ENCODE results near the gene PTGDR. TPM values are rescaled to one million over a fixed set of nuclear protein-coding genes. Genes with fewer than 3 reads are reported as not detected.

Gene PTGDR
- total RNA-seq, 2 experiments from 2014 or later = 0.13 to 0.43 TPM

DNA sequence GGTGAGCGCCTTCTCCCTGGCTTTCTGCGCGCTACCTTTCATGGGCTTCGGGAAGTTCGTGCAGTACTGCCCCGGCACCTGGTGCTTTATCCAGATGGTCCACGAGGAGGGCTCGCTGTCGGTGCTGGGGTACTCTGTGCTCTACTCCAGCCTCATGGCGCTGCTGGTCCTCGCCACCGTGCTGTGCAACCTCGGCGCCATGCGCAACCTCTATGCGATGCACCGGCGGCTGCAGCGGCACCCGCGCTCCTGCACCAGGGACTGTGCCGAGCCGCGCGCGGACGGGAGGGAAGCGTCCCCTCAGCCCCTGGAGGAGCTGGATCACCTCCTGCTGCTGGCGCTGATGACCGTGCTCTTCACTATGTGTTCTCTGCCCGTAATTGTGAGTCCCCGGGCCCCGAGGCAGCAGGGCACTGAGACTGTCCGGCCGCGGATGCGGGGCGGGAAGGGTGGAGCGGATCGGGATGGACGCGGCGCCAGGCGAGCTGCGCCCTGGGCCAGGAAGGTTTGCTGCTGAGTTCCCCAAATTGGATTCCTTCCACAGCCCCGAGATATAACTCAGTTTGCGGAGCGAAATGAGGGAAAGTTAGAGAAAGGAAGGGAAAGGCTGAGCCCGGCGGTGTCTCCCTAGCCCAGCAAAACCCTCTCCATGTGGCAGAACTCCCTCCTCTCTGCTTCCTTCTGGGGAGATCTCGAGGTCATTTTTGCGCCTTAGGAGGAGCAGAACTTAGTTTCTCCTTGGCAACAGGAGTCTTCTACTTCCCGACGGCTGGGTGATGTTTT is 972 bp downstream of the PTGDR start:
- ATAC-seq (peak; percentile 46), DNase-seq (peak; percentile 42)
- Mint-ChIP-seq H3K9me3 (no peaks in the 10 kb centered on the region), H3K36me3 (ENCODE audit: low read depth) (peaks cover 2% of the 10 kb centered on the region), H3K4me1 (ENCODE audit: low read depth) (peaks cover 43% of the 10 kb centered on the region), H3K4me3 (peak overlapping the region; percentile 72), H3K27ac (peak overlapping the region; percentile 55), H3K27me3 (peaks cover 28% of the 10 kb centered on the region)
- intact Hi-C loops (cut with micrococcal nuclease) = loop anchor here (10.0 kb wide), 1 partner anchor 114 kb away; no protein-coding TSS in a partner anchor
- CTCF ChIA-PET = interaction anchor here (1.9 kb wide), 1 partner anchor 22 kb away, joined by 4 read pairs; no protein-coding TSS in a partner anchor
- TF ChIP-seq, protein P1, sequence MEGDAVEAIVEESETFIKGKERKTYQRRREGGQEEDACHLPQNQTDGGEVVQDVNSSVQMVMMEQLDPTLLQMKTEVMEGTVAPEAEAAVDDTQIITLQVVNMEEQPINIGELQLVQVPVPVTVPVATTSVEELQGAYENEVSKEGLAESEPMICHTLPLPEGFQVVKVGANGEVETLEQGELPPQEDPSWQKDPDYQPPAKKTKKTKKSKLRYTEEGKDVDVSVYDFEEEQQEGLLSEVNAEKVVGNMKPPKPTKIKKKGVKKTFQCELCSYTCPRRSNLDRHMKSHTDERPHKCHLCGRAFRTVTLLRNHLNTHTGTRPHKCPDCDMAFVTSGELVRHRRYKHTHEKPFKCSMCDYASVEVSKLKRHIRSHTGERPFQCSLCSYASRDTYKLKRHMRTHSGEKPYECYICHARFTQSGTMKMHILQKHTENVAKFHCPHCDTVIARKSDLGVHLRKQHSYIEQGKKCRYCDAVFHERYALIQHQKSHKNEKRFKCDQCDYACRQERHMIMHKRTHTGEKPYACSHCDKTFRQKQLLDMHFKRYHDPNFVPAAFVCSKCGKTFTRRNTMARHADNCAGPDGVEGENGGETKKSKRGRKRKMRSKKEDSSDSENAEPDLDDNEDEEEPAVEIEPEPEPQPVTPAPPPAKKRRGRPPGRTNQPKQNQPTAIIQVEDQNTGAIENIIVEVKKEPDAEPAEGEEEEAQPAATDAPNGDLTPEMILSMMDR (IDR thresholded peaks at IDR 0.05) = no peak
- POLR2A ChIA-PET = no interaction called here

DNA sequence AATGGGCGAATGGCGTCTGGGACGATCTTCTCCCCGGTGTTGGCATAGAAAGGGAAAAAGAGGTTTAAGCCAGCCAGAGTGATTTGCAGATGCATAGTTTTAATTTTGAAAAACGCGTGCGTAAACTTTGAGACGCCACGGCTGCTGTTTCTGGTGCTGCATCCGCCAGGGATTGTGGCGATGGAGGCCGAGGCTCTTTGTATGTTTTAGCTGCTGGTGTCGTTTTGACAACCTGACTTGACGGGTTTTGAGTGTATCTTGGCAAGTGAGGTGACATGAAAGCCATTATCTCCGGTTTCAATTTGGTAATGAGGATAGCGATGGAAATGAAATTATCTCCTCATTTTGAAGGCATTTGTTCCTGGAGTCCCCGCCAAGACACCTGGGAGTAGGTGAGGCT is 1.6 kb downstream of the PTGDR start:
- peak overlapping the region; percentile 72 for H3K4me3 Mint-ChIP-seq
- peaks cover 2% of the 10 kb centered on the region for H3K36me3 Mint-ChIP-seq (ENCODE audit: low read depth)
- H3K27me3 Mint-ChIP-seq = peaks cover 28% of the 10 kb centered on the region
- ATAC-seq (no peak), DNase-seq (no peak)
- intact Hi-C loops (cut with micrococcal nuclease) = loop anchor here (10.0 kb wide), 1 partner anchor 114 kb away; no protein-coding TSS in a partner anchor
- TF ChIP-seq, protein P1 (IDR thresholded peaks at IDR 0.05) = no peak
- peak overlapping the region; percentile 40 for H3K27ac Mint-ChIP-seq
- H3K9me3 Mint-ChIP-seq = no peaks in the 10 kb centered on the region
- H3K4me1 Mint-ChIP-seq (ENCODE audit: low read depth) = peaks cover 43% of the 10 kb centered on the region
- CTCF ChIA-PET = interaction anchor here (1.1 to 1.9 kb wide), 3 partner anchors 9 to 45 kb away, joined by 3 to 4 read pairs (median 3); no protein-coding TSS in a partner anchor
- POLR2A ChIA-PET = no interaction called here

DNA sequence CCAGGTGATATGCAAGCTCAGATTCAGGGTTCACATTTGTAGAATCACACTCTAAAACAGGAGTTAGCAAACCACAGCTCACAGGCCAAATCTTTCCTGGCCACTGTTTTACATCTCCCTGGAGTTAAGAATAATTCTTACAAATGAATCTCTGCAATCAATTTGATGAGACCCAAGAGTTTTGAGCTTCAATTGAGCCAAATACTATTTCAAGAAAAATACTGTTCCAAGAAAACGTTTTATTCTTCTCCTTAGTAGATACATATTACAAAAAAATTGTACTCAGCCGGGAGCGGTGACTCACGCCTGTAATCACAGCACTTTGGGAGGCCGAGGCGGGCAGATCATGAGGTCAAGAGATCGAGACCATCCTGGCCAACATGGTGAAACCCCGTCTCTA is 2.5 kb downstream of the PTGDR start:
- Mint-ChIP-seq H3K27me3 (peaks cover 28% of the 10 kb centered on the region), H3K27ac (no peak overlapping the region), H3K36me3 (ENCODE audit: low read depth) (peaks cover 2% of the 10 kb centered on the region), H3K4me1 (ENCODE audit: low read depth) (peaks cover 42% of the 10 kb centered on the region), H3K9me3 (no peaks in the 10 kb centered on the region), H3K4me3 (peak overlapping the region; percentile 22)
- TF ChIP-seq, protein P1 (IDR thresholded peaks at IDR 0.05) = no peak
- POLR2A ChIA-PET = no interaction called here
- CTCF ChIA-PET = interaction anchor here (0.8 to 1.9 kb wide), 4 partner anchors 9 to 274 kb away, joined by 3 to 4 read pairs (median 3); no protein-coding TSS in a partner anchor
- DNase-seq = no peak
- intact Hi-C loops (cut with micrococcal nuclease) = loop anchor here (10.0 kb wide), 1 partner anchor 115 kb away; no protein-coding TSS in a partner anchor
- ATAC-seq = no peak

GRCh38 chr14:52271538-52271937 is 4.0 kb downstream of the PTGDR start:
- no peak for ATAC-seq
- Mint-ChIP-seq H3K27me3 (peaks cover 26% of the 10 kb centered on the region), H3K36me3 (ENCODE audit: low read depth) (peaks cover 2% of the 10 kb centered on the region), H3K4me1 (ENCODE audit: low read depth) (peaks cover 30% of the 10 kb centered on the region), H3K27ac (peak overlapping the region; percentile 53), H3K9me3 (no peaks in the 10 kb centered on the region), H3K4me3 (no peak overlapping the region)
- TF ChIP-seq, protein P1 (IDR thresholded peaks at IDR 0.05) = no peak
- intact Hi-C loops (cut with micrococcal nuclease) = no loop called here
- POLR2A ChIA-PET = no interaction called here
- no peak for DNase-seq
- CTCF ChIA-PET = interaction anchor here (0.6 to 3.3 kb wide), 8 partner anchors 17 to 277 kb away, joined by 3 to 12 read pairs (median 3); no protein-coding TSS in a partner anchor

DNA sequence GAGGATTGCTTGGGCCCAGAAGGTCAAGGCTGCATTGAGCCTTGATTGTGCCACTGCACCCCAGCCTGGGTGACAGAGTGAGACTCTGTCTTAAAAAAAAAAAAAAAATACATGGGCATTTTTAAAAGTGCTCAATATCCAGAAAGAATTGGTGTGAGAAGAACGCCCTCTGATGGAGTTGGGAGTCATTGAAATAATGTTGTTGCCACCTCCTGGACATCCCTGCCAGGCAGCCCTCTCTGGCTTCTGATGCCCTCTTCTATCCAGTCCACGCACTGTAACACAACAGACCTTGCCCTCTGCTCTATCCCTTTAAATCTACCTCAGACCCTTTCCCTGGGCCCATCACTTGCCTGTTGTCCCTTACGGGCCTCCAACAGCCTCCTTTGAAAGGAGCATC is 4.9 kb downstream of the PTGDR start:
- peaks cover 19% of the 10 kb centered on the region for H3K27me3 Mint-ChIP-seq
- CTCF ChIA-PET = interaction anchor here (0.6 to 3.3 kb wide), 13 partner anchors 9 to 294 kb away, joined by 3 to 12 read pairs (median 3); no protein-coding TSS in a partner anchor
- H3K36me3 Mint-ChIP-seq (ENCODE audit: low read depth) = no peaks in the 10 kb centered on the region
- peak overlapping the region; percentile 52 for H3K27ac Mint-ChIP-seq
- peak; percentile 52 for DNase-seq
- peak; percentile 53 for ATAC-seq
- H3K4me1 Mint-ChIP-seq (ENCODE audit: low read depth) = peaks cover 21% of the 10 kb centered on the region
- no peak overlapping the region for H3K4me3 Mint-ChIP-seq
- POLR2A ChIA-PET = no interaction called here
- intact Hi-C loops (cut with micrococcal nuclease) = no loop called here
- TF ChIP-seq, protein P1 (IDR thresholded peaks at IDR 0.05) = peak; percentile 49
- no peaks in the 10 kb centered on the region for H3K9me3 Mint-ChIP-seq
